ENCODE results near the gene SELENOH. TPM values are rescaled to one million over a fixed set of nuclear protein-coding genes. Genes with fewer than 3 reads are reported as not detected.

SELENOH gene
- total and polyA plus RNA-seq, 9 of the 15 experiments (the other 6 are each of a cell fraction or from before 2014, with no cell fraction given), result 16.6 to 299 (median 118) TPM

DNA sequence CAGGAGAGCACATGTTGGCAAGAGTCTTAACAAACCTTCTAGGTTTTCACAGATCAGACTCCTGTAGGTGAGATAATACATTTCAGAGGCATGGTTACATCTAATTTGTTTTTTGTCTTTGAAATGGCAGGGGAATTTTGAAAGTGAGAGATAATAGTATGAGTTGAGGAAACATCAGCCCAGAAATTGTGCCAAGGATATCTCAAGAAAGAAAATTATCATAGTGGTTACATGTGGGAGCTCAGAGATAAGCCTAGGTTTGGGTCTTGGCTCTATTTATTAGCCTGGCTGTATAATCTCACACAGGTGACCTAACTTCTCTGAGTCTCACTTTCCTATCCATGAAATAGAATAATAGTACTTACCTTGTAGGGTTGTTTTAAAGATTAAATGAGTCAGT lies 9.9 kb downstream of the SELENOH start (continued):
- TF ChIP-seq, protein P1, sequence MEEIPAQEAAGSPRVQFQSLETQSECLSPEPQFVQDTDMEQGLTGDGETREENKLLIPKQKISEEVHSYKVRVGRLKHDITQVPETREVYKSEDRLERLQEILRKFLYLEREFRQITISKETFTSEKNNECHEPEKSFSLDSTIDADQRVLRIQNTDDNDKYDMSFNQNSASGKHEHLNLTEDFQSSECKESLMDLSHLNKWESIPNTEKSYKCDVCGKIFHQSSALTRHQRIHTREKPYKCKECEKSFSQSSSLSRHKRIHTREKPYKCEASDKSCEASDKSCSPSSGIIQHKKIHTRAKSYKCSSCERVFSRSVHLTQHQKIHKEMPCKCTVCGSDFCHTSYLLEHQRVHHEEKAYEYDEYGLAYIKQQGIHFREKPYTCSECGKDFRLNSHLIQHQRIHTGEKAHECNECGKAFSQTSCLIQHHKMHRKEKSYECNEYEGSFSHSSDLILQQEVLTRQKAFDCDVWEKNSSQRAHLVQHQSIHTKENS (CRISPR knock-in tag; IDR thresholded peaks at IDR 0.05), result no peak
- TF ChIP-seq TAL1 (IDR thresholded peaks at IDR 0.05) (0 out of 2 replicates have a peak, but pooled peaks have one; percentile 7), TEAD4 (IDR thresholded peaks at IDR 0.05; ENCODE audit: low read length) (peak; percentile 20; the same call in 1 of the 2 replicates), TEAD4 (CRISPR knock-in tag; IDR thresholded peaks at IDR 0.05; ENCODE audit: borderline replicate concordance) (no peak), ZNF23 (CRISPR knock-in tag; IDR thresholded peaks at IDR 0.05) (no peak), KDM4B (IDR thresholded peaks at IDR 0.05; ENCODE audit: borderline replicate concordance in 2 of 2, low read depth in 1 of 2) (no peak), ZBED1 (IDR thresholded peaks at IDR 0.05) (no peak), CEBPB (tag; IDR thresholded peaks at IDR 0.05) (no peak)

DNA sequence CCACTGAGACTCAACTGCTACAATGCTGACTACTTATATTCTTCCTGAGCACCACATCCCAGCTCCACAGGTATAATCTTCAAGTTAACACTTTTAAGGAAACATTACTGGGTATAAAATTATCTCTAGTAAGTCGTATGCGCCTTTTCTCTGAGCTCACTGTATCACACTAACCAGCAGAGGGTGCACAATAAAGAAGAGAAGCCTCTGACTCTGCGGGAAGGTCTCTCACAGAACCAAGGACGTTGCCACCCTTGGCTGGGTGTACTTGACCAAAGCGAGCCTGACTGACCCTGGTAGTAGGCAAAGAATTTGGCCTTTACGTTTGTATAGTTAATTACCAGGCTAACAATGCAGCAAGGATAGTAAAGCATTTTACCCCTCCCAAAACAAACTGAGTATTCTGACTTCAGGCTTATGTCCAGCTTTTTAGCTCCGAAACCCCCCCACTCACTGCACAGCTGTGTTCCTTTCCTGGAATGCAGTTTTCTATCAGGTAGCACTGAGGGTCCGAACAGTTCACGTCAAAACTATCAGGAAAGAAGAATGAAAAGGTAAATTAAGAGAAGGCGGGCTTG lies 10.5 kb downstream of the SELENOH start, which contains the start of gene BTBD18:
Gene BTBD18, minus strand, starts transcription at position 144 of the 578 bp plus-strand sequence. CDS start 631 bp downstream, outside the sequence.
- no peaks in the 10 kb centered on the region for H4K20me1 ChIP-seq (replicated peaks; ENCODE audit: control insufficient read depth, insufficient read depth, low read length)
- in situ Hi-C loops (cut with MboI), result no loop called here
- FAIRE-seq (peak; percentile 68), DNase-seq (ENCODE audit: extremely low read depth in 1 of 4, low spot score in 3 of 4) (peak in 3 of 4 experiments; percentile 38 to 56 (median 44)), ATAC-seq (peak; percentile 94)
- intact Hi-C loops (cut with micrococcal nuclease), result loop anchor here (1.0 kb wide), 1 partner anchor 49 kb away; no protein-coding TSS in a partner anchor
- no peak within 1 kb of the TSS for H3K9ac ChIP-seq (ENCODE audit: insufficient read depth in 1 of 2, low read depth in 2 of 2, low read length in 2 of 2)
- H3K79me2 ChIP-seq (ENCODE audit: control insufficient read depth, insufficient read depth, low read length), result no peaks in the 10 kb centered on the region
- 45% methylated on average over 10 of the region's 10 CpGs for WGBS (ENCODE audit: insufficient coverage, low coverage, missing lambda C conversion rate)
- H3K4me2 ChIP-seq (ENCODE audit: insufficient read depth, low read length), result no peak within 1 kb of the TSS
- CTCF ChIA-PET (ENCODE audit: low intra/inter-chr PET ratio), result interaction anchor here (0.6 to 1.2 kb wide), 2 partner anchors 22 to 49 kb away, joined by 3 to 5 read pairs; no protein-coding TSS in a partner anchor
- no peak within 1 kb of the TSS for H3K4me3 ChIP-seq
- peaks cover 2% of the 10 kb centered on the region; the same call in 1 of the 3 replicates for H3K36me3 ChIP-seq (ENCODE audit: control insufficient read depth, insufficient read depth, low read length)
- BruUV-seq (replicated peaks), result no TSS peak
- peaks cover 0 to 11% of the 10 kb centered on the region in 2 experiments; a peak in 2 of 5 replicates for H3K4me1 ChIP-seq (replicated peaks in 1 of 2; ENCODE audit: control insufficient read depth in 2 of 2, insufficient read depth in 2 of 2, low read length in 2 of 2)
- no peak within 1 kb of the TSS for H2AFZ ChIP-seq (ENCODE audit: low read depth, low read length)
- POLR2A ChIA-PET, result interaction anchor here (0.5 to 3.2 kb wide), 8 partner anchors 10 to 52 kb away, joined by 3 to 25 read pairs (median 4); partner anchors contain the start of genes CTNND1 and SELENOH
- H3K27me3 ChIP-seq (ENCODE audit: control insufficient read depth in 2 of 2, insufficient read depth in 2 of 2, low read length in 2 of 2), result no peaks in the 10 kb centered on the region
- H3K9me3 ChIP-seq (replicated peaks; ENCODE audit: control insufficient read depth, insufficient read depth, low read depth, low read length), result no peaks in the 10 kb centered on the region
- no peaks in the 10 kb centered on the region for H3K9me1 ChIP-seq (ENCODE audit: control insufficient read depth, insufficient read depth, low read length)
- peak within 1 kb of the TSS; percentile 6; the same call in 1 of the 3 replicates for H3K27ac ChIP-seq (ENCODE audit: extremely low read depth, low read depth, low read length)
- TF ChIP-seq FOXJ3 (CRISPR knock-in tag; IDR thresholded peaks at IDR 0.05) (no peak), KAT7 (CRISPR knock-in tag; IDR thresholded peaks at IDR 0.05; ENCODE audit: borderline replicate concordance) (no peak), ZFP1 (CRISPR knock-in tag; IDR thresholded peaks at IDR 0.05) (0 out of 2 replicates have a peak, but pooled peaks have one; percentile 48), ZNF184 (CRISPR knock-in tag; IDR thresholded peaks at IDR 0.05) (no peak), TBP (optimal IDR thresholded peaks at IDR 0.05; ENCODE audit: low read depth, low read length) (no peak), PHB2 (IDR thresholded peaks at IDR 0.05; ENCODE audit: low read depth) (no peak), SMARCA5 (IDR thresholded peaks at IDR 0.05) (no peak), WHSC1 (IDR thresholded peaks at IDR 0.05; ENCODE audit: low read length) (no peak), MBD2 (IDR thresholded peaks at IDR 0.05; ENCODE audit: borderline replicate concordance, low read depth) (no peak), HDAC8 (tag; IDR thresholded peaks at IDR 0.05) (no peak), GTF2A2 (tag; IDR thresholded peaks at IDR 0.05) (no peak), ZNF408 (CRISPR knock-in tag; IDR thresholded peaks at IDR 0.05; ENCODE audit: low read depth) (no peak)
- TF ChIP-seq, protein P2, sequence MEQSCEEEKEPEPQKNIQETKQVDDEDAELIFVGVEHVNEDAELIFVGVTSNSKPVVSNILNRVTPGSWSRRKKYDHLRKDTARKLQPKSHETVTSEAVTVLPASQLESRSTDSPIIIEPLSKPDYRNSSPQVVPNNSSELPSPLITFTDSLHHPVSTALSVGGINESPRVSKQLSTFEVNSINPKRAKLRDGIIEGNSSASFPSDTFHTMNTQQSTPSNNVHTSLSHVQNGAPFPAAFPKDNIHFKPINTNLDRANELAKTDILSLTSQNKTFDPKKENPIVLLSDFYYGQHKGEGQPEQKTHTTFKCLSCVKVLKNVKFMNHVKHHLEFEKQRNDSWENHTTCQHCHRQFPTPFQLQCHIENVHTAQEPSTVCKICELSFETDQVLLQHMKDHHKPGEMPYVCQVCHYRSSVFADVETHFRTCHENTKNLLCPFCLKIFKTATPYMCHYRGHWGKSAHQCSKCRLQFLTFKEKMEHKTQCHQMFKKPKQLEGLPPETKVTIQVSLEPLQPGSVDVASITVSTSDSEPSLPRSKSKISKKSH (CRISPR knock-in tag; IDR thresholded peaks at IDR 0.05), result no peak

All from K562 (cell line).